Natural killer cell (primary cell): ENCODE measurements around the gene STAB2. TPM values are rescaled to one million over a fixed set of nuclear protein-coding genes. Genes with fewer than 3 reads are reported as not detected.

Experiments
- ATAC-seq, 3 donors: fragments of 150-1000 bp in 2 of 3; fragments of 200-7000 bp in 1 of 3; cut with Tn5 transposase; 1 replicate in 1 of 3; 2 replicates in 2 of 3; pipeline ENCODE4 v1.10.0; 2021; ENCODE audit warnings: mild to moderate bottlenecking in 2 of 3, moderate library complexity in 2 of 3
- DNase-seq, 2 donors: peaks; one replicate each; pipeline versions ENCODE4 v3.0.0 to v3.0.0-alpha.2; 2013 to 2021; ENCODE audit warnings: mixed read lengths in 1 of 2
- H3K27ac ChIP-seq: one replicate; pipeline ENCODE4 v1.5.1; 2013; ENCODE audit warnings: mild to moderate bottlenecking, low read length
- H3K27me3 ChIP-seq: one replicate; pipeline ENCODE4 v1.6.1; 2013; ENCODE audit warnings: low read length; ENCODE audit not compliant: control insufficient read depth, insufficient read depth
- H3K36me3 ChIP-seq: one replicate; pipeline ENCODE4 v1.6.1; 2013; ENCODE audit warnings: low read length; ENCODE audit not compliant: control insufficient read depth, insufficient read depth
- H3K4me1 ChIP-seq: one replicate; pipeline ENCODE4 v1.6.1; 2013; ENCODE audit warnings: low read length; ENCODE audit not compliant: control insufficient read depth, insufficient read depth
- H3K4me3 ChIP-seq: one replicate; pipeline ENCODE4 v1.5.1; 2013; ENCODE audit warnings: low read length
- H3K9me3 ChIP-seq: one replicate; pipeline ENCODE4 v1.6.1; 2013; ENCODE audit warnings: low read length; ENCODE audit not compliant: control insufficient read depth, insufficient read depth
- H3K27ac Mint-ChIP-seq, 2 donors: one replicate each; pipeline ENCODE4 v1.8.0; 2022; ENCODE audit warnings: mild to moderate bottlenecking in 2 of 2, mixed read lengths in 2 of 2, moderate library complexity in 1 of 2
- H3K27me3 Mint-ChIP-seq, 2 donors: one replicate each; pipeline ENCODE4 v1.8.0; 2022; ENCODE audit warnings: low read depth in 2 of 2, mixed read lengths in 2 of 2
- H3K36me3 Mint-ChIP-seq: one replicate; pipeline ENCODE4 v1.8.0; 2022; ENCODE audit warnings: mixed read lengths
- H3K4me1 Mint-ChIP-seq, 2 donors: one replicate each; pipeline ENCODE4 v1.8.0; 2022; ENCODE audit warnings: mixed read lengths in 2 of 2
- H3K4me3 Mint-ChIP-seq: one replicate; pipeline ENCODE4 v1.8.0; 2022; ENCODE audit warnings: mild to moderate bottlenecking, moderate library complexity, mixed read lengths
- H3K9me3 Mint-ChIP-seq, 2 donors: one replicate each; pipeline ENCODE4 v1.8.0; 2022; ENCODE audit warnings: mixed read lengths in 2 of 2
- CTCF ChIP-seq: fragments of 200-600 bp; IDR thresholded peaks from one replicate; pipeline ENCODE4 v1.8.0; 2022; ENCODE audit warnings: antibody characterized with exemption
- WGBS: methylation state at CpG from one replicate; pipeline ENCODE4 v1.1.7; 2013; ENCODE audit warnings: missing lambda C conversion rate; ENCODE audit not compliant: insufficient coverage; 5-methylcytosine and 5-hydroxymethylcytosine counted together
- intact Hi-C: fragments of 100-400 bp; cut with micrococcal nuclease; formaldehyde crosslinking; loops from one replicate; pipeline ENCODE4 v1.14.2; 2022
- total RNA-seq, 4 donors: library from RNA; stranded (reverse); fragments of 120-200 nt in 1 of 4; gene quantifications; one replicate each; pipeline versions ENCODE4 v1.2.3 to v1.2.4, GENCODE V29; 2013 to 2022

Gene STAB2
- total RNA-seq, 3 donors from 2014 or later (not counting 1 experiment from before 2014, with no cell fraction given): not detected

- H3K27me3 Mint-ChIP-seq: peaks cover 15 to 30% of the 10 kb centered on the region in 2 donors
- WGBS: 36% methylated on average over 7 of the region's 10 CpGs
- intact Hi-C loops: loop anchor here (1.0 to 10.0 kb wide), 3 partner anchors 600 to 1604 kb away; no protein-coding TSS in a partner anchor
- Histone ChIP-seq H3K36me3 (no peaks in the 10 kb centered on the region), H3K4me1 (no peaks in the 10 kb centered on the region), H3K9me3 (no peaks in the 10 kb centered on the region), H3K4me3 (no peak overlapping the region), H3K27ac (no peak overlapping the region), H3K27me3 (no peaks in the 10 kb centered on the region)
- H3K36me3 Mint-ChIP-seq: no peaks in the 10 kb centered on the region
- ATAC-seq (peak in 1 of 3 donors; percentile 55), DNase-seq (peak; percentile 22 to 83)
- peak; percentile 63 for TF ChIP-seq CTCF
- H3K27ac Mint-ChIP-seq: no peak overlapping the region
- H3K4me1 Mint-ChIP-seq: no peaks in the 10 kb centered on the region
- no peak overlapping the region for H3K4me3 Mint-ChIP-seq
- H3K9me3 Mint-ChIP-seq: no peaks in the 10 kb centered on the region
Measured at GRCh38 chr12:103548622-103549601, 38.2 kb upstream of the STAB2 start.

GRCh38 chr12:103556890-103557627 lies 30.0 kb upstream of the STAB2 start:
- no peak for ATAC-seq
- Mint-ChIP-seq H3K27me3 (peaks cover 9 to 38% of the 10 kb centered on the region in 2 donors), H3K27ac (no peak overlapping the region), H3K36me3 (no peaks in the 10 kb centered on the region), H3K9me3 (peaks cover 0 to 2% of the 10 kb centered on the region in 2 donors), H3K4me1 (no peaks in the 10 kb centered on the region), H3K4me3 (no peak overlapping the region)
- no peaks in the 10 kb centered on the region for H3K27me3 ChIP-seq
- DNase-seq: no peak
- H3K9me3 ChIP-seq: no peaks in the 10 kb centered on the region
- no peak overlapping the region for H3K4me3 ChIP-seq
- no peaks in the 10 kb centered on the region for H3K4me1 ChIP-seq
- TF ChIP-seq CTCF: no peak
- no peak overlapping the region for H3K27ac ChIP-seq
- H3K36me3 ChIP-seq: no peaks in the 10 kb centered on the region
- intact Hi-C loops: no loop called here
- WGBS: 85% methylated on average over 2 of the region's 3 CpGs

GRCh38 chr12:103557628-103558010 lies 29.5 kb upstream of the STAB2 start:
- intact Hi-C loops: no loop called here
- WGBS: 85% methylated on average over 2 of the region's 2 CpGs
- Mint-ChIP-seq H3K27ac (no peak overlapping the region), H3K36me3 (no peaks in the 10 kb centered on the region), H3K4me1 (no peaks in the 10 kb centered on the region), H3K9me3 (peaks cover 0 to 2% of the 10 kb centered on the region in 2 donors), H3K4me3 (no peak overlapping the region), H3K27me3 (peaks cover 7 to 32% of the 10 kb centered on the region in 2 donors)
- no peaks in the 10 kb centered on the region for H3K9me3 ChIP-seq
- no peak for ATAC-seq
- H3K36me3 ChIP-seq: no peaks in the 10 kb centered on the region
- no peaks in the 10 kb centered on the region for H3K4me1 ChIP-seq
- no peak overlapping the region for H3K27ac ChIP-seq
- no peaks in the 10 kb centered on the region for H3K27me3 ChIP-seq
- no peak for TF ChIP-seq CTCF
- H3K4me3 ChIP-seq: no peak overlapping the region
- no peak for DNase-seq
